ENCODE results near the gene EIF5B.

Gene EIF5B

GRCh38 chr2:99389946-99390345, 52.8 kb downstream of the EIF5B start:
- Histone ChIP-seq H3K36me3 (ENCODE audit: insufficient read depth, low read length) (peaks cover 63% of the 10 kb centered on the region; the same call in 1 of the 2 replicates), H3K9ac (ENCODE audit: low read depth, low read length, poor library complexity, severe bottlenecking) (no peak overlapping the region), H3K9me2 (replicated peaks; ENCODE audit: low read depth, low read length) (no peaks in the 10 kb centered on the region), H3F3A (ENCODE audit: low read depth) (no peaks in the 10 kb centered on the region), H3K9me3 (ENCODE audit: insufficient read depth, low read depth, low read length) (no peaks in the 10 kb centered on the region), H4K20me1 (ENCODE audit: insufficient read depth, low read length, poor library complexity, severe bottlenecking) (peaks cover 5% of the 10 kb centered on the region), H3K4me3 (ENCODE audit: low read length, poor library complexity, severe bottlenecking) (no peak overlapping the region), H3K79me2 (ENCODE audit: insufficient read depth, low read length) (no peaks in the 10 kb centered on the region), H3K4me2 (ENCODE audit: low read depth, low read length, poor library complexity, severe bottlenecking) (no peak overlapping the region), H3K4me1 (ENCODE audit: insufficient read depth, low read length, poor library complexity, severe bottlenecking) (no peaks in the 10 kb centered on the region), H3K27me3 (ENCODE audit: insufficient read depth, low read length, poor library complexity, severe bottlenecking) (no peaks in the 10 kb centered on the region), H2AFZ (ENCODE audit: low read length) (no peak overlapping the region)
- no peak for TF ChIP-seq EZH2phosphoT487 (IDR thresholded peaks at IDR 0.05; ENCODE audit: borderline replicate concordance)
- no peak for TF ChIP-seq CTCF (conservative IDR thresholded peaks at IDR 0.05; ENCODE audit: low read length)

GRCh38 chr2:99395589-99396130, 58.5 kb downstream of the EIF5B start:
- H3K36me3 ChIP-seq (ENCODE audit: insufficient read depth, low read length), result peaks cover 95% of the 10 kb centered on the region
- H3K4me1 ChIP-seq (ENCODE audit: insufficient read depth, low read length, poor library complexity, severe bottlenecking), result no peaks in the 10 kb centered on the region
- no peak overlapping the region for H3K9ac ChIP-seq (ENCODE audit: low read depth, low read length, poor library complexity, severe bottlenecking)
- H4K20me1 ChIP-seq (ENCODE audit: insufficient read depth, low read length, poor library complexity, severe bottlenecking), result no peaks in the 10 kb centered on the region
- no peak overlapping the region for H3K4me3 ChIP-seq (ENCODE audit: low read length, poor library complexity, severe bottlenecking)
- no peak overlapping the region for H2AFZ ChIP-seq (ENCODE audit: low read length)
- H3K27me3 ChIP-seq (ENCODE audit: insufficient read depth, low read length, poor library complexity, severe bottlenecking), result no peaks in the 10 kb centered on the region
- H3K4me2 ChIP-seq (ENCODE audit: low read depth, low read length, poor library complexity, severe bottlenecking), result no peak overlapping the region
- H3K9me2 ChIP-seq (replicated peaks; ENCODE audit: low read depth, low read length), result no peaks in the 10 kb centered on the region
- no peaks in the 10 kb centered on the region for H3K9me3 ChIP-seq (ENCODE audit: insufficient read depth, low read depth, low read length)
- TF ChIP-seq CTCF (conservative IDR thresholded peaks at IDR 0.05; ENCODE audit: low read length) (no peak), EZH2phosphoT487 (IDR thresholded peaks at IDR 0.05; ENCODE audit: borderline replicate concordance) (no peak)
- H3F3A ChIP-seq (ENCODE audit: low read depth), result no peaks in the 10 kb centered on the region
- no peaks in the 10 kb centered on the region for H3K79me2 ChIP-seq (ENCODE audit: insufficient read depth, low read length)

GRCh38 chr2:99397266-99397920, 60.2 kb downstream of the EIF5B start:
- no peaks in the 10 kb centered on the region for H3K9me2 ChIP-seq (replicated peaks; ENCODE audit: low read depth, low read length)
- no peaks in the 10 kb centered on the region for H3K4me1 ChIP-seq (ENCODE audit: insufficient read depth, low read length, poor library complexity, severe bottlenecking)
- H2AFZ ChIP-seq (ENCODE audit: low read length), result no peak overlapping the region
- H3K27me3 ChIP-seq (ENCODE audit: insufficient read depth, low read length, poor library complexity, severe bottlenecking), result no peaks in the 10 kb centered on the region
- H3K4me3 ChIP-seq (ENCODE audit: low read length, poor library complexity, severe bottlenecking), result no peak overlapping the region
- H3K9me3 ChIP-seq (ENCODE audit: insufficient read depth, low read depth, low read length), result no peaks in the 10 kb centered on the region
- no peak overlapping the region for H3K4me2 ChIP-seq (ENCODE audit: low read depth, low read length, poor library complexity, severe bottlenecking)
- H3K79me2 ChIP-seq (ENCODE audit: insufficient read depth, low read length), result no peaks in the 10 kb centered on the region
- TF ChIP-seq CTCF (conservative IDR thresholded peaks at IDR 0.05; ENCODE audit: low read length) (no peak), EZH2phosphoT487 (IDR thresholded peaks at IDR 0.05; ENCODE audit: borderline replicate concordance) (no peak)
- no peaks in the 10 kb centered on the region for H4K20me1 ChIP-seq (ENCODE audit: insufficient read depth, low read length, poor library complexity, severe bottlenecking)
- no peak overlapping the region for H3K9ac ChIP-seq (ENCODE audit: low read depth, low read length, poor library complexity, severe bottlenecking)
- H3F3A ChIP-seq (ENCODE audit: low read depth), result no peaks in the 10 kb centered on the region
- H3K36me3 ChIP-seq (ENCODE audit: insufficient read depth, low read length), result peaks cover 93% of the 10 kb centered on the region
